ENCODE results near the gene ZKSCAN3.
"Not testable (repeated sequence)": the region's sequence is repeated elsewhere in the genome, so short reads cannot be mapped to it uniquely, and the experiment has no call there.

The ZKSCAN3 gene

DNA sequence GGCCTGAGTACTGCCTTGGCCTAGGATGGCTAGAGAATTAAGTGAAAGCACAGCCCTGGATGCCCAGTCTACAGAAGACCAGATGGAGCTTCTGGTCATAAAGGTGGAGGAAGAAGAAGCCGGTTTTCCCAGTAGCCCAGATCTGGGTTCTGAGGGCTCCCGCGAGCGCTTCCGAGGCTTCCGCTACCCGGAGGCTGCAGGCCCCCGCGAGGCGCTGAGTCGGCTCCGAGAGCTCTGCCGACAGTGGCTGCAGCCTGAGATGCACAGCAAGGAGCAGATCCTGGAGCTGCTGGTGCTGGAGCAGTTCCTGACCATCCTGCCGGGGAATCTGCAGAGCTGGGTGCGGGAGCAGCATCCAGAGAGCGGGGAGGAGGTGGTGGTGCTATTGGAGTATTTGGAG is 9.8 kb downstream of the ZKSCAN3 start:
- DNase-seq, result not testable (repeated sequence)
- intact Hi-C loops (cut with DNase I), result loop anchor here (10.0 kb wide), 2 partner anchors 105 to 225 kb away; partner anchors contain the start of genes NKAPL and ZKSCAN4

- no peak for DNase-seq
- intact Hi-C loops (cut with DNase I), result no loop called here
Observed at GRCh38 chr6:28360961-28361360, 11.2 kb downstream of the ZKSCAN3 start.

GRCh38 chr6:28365590-28365989 is 15.8 kb downstream of the ZKSCAN3 start:
- DNase-seq; intact Hi-C loops (cut with DNase I): not testable (repeated sequence)

DNA sequence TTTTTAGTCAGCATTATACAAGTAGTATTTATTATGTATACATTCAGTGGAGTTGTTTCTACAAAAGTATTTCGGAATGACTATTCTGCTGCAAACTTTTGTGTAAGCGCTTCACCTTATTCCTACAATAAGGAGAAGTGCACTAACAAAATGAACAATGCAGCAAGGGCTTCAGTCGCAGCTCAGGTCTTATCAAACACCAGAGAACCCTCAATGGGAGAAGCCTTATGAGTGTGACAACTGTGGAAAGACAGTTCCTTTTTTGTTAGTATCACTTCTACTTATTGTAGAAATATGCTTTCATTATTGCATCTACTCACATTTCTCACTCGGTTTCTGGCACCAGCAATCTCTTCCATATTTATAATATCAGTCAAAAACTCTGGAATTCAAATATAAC is 18.8 kb downstream of the ZKSCAN3 start:
- intact Hi-C loops (cut with DNase I), result no loop called here
- DNase-seq, result no peak

GRCh38 chr6:28369463-28369862 is 19.7 kb downstream of the ZKSCAN3 start:
- intact Hi-C loops (cut with DNase I), result no loop called here

DNA sequence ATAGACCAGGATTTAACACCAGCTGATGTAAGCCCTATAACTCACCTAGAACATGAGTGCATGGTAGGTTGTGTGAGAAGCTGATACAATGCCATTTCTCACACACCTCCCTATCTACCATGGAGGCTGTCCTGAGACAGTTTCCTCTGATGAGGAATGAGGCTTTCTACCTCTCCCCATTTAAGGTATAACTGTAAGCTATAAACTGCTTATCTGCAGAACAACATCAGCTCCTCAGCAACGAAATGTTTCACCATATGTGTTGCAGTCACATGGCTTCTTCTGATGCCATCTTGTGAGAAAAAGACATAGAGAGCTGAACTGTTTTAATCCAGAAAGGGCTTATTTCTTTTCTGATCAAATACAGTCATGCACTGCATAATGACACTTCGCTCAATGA is 20.7 kb downstream of the ZKSCAN3 start:
- intact Hi-C loops (cut with DNase I), result no loop called here
- no peak for DNase-seq

More at GRCh38 chr6:28369463-28369862, 19.7 kb downstream of the ZKSCAN3 start:
- no peak for DNase-seq

GRCh38 chr6:28371280-28371679 is 21.5 kb downstream of the ZKSCAN3 start:
- DNase-seq, result no peak
- intact Hi-C loops (cut with DNase I), result no loop called here

- DNase-seq, result no peak
- intact Hi-C loops (cut with DNase I), result no loop called here
Observed at GRCh38 chr6:28371706-28372451, 22.1 kb downstream of the ZKSCAN3 start.

- DNase-seq, result no peak
- intact Hi-C loops (cut with DNase I), result no loop called here
Observed at GRCh38 chr6:28373925-28374324, 24.2 kb downstream of the ZKSCAN3 start.

DNA sequence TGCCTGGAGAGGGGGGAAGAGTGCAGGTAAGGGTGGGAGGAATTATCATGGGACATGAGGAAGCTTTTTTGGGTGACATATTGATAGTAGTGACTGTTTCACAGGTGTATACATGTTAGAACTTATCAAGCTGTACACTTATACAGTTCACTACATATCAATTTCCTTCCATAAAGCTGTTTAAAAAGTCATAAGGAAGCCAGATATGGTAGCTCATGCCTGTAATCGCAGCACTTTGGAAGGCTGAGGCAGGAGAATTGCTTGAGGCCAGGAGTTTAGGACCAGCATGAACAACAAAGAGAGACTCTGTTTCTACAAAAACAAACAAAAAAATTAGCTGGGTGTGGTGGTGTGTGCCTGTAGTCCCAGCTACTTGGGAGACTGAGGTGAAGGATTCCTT is 28.1 kb downstream of the ZKSCAN3 start:
- DNase-seq, result no peak
- intact Hi-C loops (cut with DNase I), result no loop called here

DNA sequence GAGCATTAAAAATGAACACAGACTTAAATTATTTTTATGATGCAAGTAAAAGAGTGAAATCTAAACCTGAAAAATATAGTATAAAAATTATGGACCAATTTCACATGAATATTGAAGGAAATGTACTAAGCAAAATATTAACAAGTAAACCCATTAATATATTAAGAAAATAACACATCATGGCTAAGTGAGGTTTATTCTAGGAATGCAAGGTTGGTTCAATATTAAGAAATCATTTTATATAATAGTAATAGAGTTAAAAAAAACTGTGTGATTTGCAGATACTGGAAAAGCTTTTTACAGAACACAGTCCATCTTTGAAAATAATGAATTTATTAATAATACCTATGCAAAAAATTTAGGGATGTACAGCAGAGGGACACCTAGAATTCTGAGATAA is 28.9 kb downstream of the ZKSCAN3 start:
- intact Hi-C loops (cut with DNase I), result no loop called here
- DNase-seq, result no peak

- intact Hi-C loops (cut with DNase I), result no loop called here
- DNase-seq, result no peak
Observed at GRCh38 chr6:28380381-28380780, 30.6 kb downstream of the ZKSCAN3 start.

- intact Hi-C loops (cut with DNase I), result no loop called here
- peak; percentile 36 to 81 (median 61) for DNase-seq
Observed at GRCh38 chr6:28383235-28384142, 33.7 kb downstream of the ZKSCAN3 start.

DNA sequence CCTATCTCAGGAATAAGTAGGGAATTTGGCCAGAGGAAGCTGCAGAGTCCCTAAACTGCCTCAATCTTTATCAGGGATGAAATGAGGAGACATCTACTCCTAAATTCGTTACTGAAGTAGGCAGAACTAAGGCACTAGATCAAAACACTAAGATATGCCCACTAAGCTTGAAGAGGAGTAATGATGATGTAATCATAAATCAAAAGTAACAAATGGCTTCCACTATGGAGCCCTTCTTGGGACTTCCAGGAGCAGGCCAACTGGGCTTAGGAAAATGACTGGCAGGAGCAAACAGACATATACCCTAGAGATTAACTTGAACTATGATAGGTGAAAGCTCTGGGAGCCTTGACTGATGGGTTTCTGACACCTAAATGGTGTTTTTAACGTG is 34.4 kb downstream of the ZKSCAN3 start:
- intact Hi-C loops (cut with DNase I), result no loop called here
- no peak for DNase-seq

DNA sequence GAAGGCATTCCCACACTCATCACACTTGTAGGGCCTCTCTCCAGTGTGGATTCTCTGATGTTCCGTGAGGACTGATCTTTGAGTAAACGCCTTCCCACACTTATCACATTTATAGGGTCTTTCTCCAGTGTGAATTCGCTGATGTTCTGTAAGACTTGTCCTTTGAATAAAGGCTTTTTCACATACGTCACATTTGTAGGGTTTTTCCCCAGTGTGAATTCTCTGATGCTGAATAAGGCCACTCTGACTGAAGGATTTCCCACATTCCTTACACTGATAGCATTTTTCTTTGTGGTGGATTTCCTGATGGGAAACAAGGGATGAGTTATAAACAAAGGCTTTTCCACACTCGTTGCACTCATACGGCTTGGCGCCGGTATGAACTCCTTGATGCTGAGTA is 40.9 kb downstream of the ZKSCAN3 start:
- intact Hi-C loops (cut with DNase I), result no loop called here
- DNase-seq, result no peak

DNA sequence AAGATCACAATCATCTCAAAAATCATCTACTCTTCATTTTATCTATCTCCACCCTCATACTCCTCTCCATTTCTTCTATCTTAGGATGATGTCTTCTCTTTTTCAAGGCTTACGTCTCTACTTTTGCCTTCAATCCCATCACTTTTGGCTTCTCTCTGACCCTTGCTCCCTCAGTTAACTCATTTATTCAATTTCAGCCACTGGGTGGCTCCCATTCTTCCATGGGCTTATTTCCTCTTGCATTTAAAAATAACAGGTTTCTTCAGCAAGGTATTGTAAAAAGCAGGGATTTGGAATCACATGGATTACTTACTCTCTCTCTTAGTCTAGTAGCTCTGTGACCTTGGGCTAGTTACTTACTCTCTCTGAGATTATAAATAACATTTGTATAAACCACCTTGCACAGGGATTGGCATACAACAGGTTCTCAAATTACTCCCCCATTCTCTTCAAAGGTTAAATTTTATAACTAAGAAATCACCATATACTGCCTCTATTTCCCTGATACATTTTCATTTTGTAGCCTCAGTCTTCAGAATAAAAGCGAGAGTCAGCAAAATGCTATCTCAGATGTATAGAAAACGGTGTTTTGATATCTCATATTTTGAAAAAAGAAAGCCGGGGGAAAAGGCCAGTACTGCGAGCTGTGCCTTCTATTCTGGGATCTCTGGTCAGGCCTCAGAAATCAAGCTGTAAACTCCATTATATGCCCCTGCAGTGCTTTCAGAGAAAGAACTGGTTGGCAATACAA is 44.3 kb downstream of the ZKSCAN3 start:
- DNase-seq, result peak in 6 of 42 donors; percentile 5 to 39 (median 16)
- intact Hi-C loops (cut with DNase I), result no loop called here

- intact Hi-C loops (cut with DNase I), result no loop called here
- no peak for DNase-seq
Observed at GRCh38 chr6:28395918-28396317, 46.2 kb downstream of the ZKSCAN3 start.

GRCh38 chr6:28399350-28400121 is 49.8 kb downstream of the ZKSCAN3 start, which contains the start of gene ZSCAN12:
Gene ZSCAN12, minus strand, starts transcription at chr6:28399747. Its CDS starts 1,342 bp downstream, at chr6:28398405.
- DNase-seq, result peak; percentile 62 to 96 (median 88)
- intact Hi-C loops (cut with DNase I), result no loop called here

- intact Hi-C loops (cut with DNase I), result no loop called here
- no peak for DNase-seq
Observed at GRCh38 chr6:28400122-28400451, 50.3 kb downstream of the ZKSCAN3 start.

Data from head of caudate nucleus (tissue), 42 donors.